Neural progenitor cell (in vitro differentiated cells): ENCODE data around the gene TFB2M.

ENCODE experiments used
- EZH2 ChIP-seq: fragments of 200-600 bp; sonication (generic); IDR thresholded peaks from 2 replicates; pipeline ENCODE4 v1.6.1; 2017; ENCODE audit warnings: antibody characterized with exemption, mild to moderate bottlenecking, moderate library complexity
- EZH2phosphoT487 ChIP-seq: fragments of 200-600 bp; sonication (generic); IDR thresholded peaks from 2 replicates; pipeline ENCODE4 v1.6.1; 2017; ENCODE audit warnings: antibody characterized with exemption
- TF ChIP-seq, protein P1 (sequence below): fragments of 200-600 bp; sonication (generic); IDR thresholded peaks from 2 replicates; pipeline ENCODE4 v1.5.1; 2017; ENCODE audit warnings: antibody characterized with exemption, mild to moderate bottlenecking

- TF ChIP-seq, protein P1, sequence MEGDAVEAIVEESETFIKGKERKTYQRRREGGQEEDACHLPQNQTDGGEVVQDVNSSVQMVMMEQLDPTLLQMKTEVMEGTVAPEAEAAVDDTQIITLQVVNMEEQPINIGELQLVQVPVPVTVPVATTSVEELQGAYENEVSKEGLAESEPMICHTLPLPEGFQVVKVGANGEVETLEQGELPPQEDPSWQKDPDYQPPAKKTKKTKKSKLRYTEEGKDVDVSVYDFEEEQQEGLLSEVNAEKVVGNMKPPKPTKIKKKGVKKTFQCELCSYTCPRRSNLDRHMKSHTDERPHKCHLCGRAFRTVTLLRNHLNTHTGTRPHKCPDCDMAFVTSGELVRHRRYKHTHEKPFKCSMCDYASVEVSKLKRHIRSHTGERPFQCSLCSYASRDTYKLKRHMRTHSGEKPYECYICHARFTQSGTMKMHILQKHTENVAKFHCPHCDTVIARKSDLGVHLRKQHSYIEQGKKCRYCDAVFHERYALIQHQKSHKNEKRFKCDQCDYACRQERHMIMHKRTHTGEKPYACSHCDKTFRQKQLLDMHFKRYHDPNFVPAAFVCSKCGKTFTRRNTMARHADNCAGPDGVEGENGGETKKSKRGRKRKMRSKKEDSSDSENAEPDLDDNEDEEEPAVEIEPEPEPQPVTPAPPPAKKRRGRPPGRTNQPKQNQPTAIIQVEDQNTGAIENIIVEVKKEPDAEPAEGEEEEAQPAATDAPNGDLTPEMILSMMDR, result no peak
- TF ChIP-seq EZH2phosphoT487, result no peak
- TF ChIP-seq EZH2, result no peak
These were observed 16.4 kb downstream of the TFB2M start for GRCh38 chr1:246549665-246550064.
